Measurements from ENCODE around the gene DRP2.
"Not testable (repeated sequence)": the region's sequence is repeated elsewhere in the genome, so short reads cannot be mapped to it uniquely, and the experiment has no call there.

DRP2 gene
- 0 to 0.56 reads per million in 2 donors for total RNA-seq

GRCh38 chrX:101219116-101219863, at the start of gene DRP2:
Gene DRP2 (plus strand): TSS chrX:101219786. CDS start chrX:101231648, 11,862 bp downstream.
- DNase-seq, result no peak

- no peak for DNase-seq
Observed at GRCh38 chrX:101171883-101172400, 47.6 kb upstream of the DRP2 start.

GRCh38 chrX:101176439-101176838, 43.1 kb upstream of the DRP2 start:
- no peak for DNase-seq

GRCh38 chrX:101184876-101185275, 34.7 kb upstream of the DRP2 start:
- not testable (repeated sequence) for DNase-seq

DNA sequence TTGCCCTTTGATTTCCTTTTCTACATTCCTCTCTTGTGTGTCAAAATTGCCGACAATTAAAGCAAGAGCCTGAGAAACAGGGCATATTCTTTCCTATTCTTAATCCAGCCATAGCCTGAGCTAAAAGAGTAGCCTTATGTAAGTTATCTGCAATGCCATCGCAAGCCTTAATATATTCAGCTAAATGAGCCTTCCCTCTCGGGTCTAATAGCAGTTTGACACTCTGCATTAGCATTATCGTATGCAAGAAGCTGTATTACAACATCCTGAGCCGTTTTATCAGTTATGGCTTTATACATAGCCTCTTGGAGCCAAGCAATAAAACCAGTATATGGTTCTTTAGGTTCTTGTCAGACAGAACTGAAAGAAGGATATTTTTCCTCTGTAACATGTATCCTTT, 31.6 kb upstream of the DRP2 start:
- DNase-seq, result not testable (repeated sequence)

DNA sequence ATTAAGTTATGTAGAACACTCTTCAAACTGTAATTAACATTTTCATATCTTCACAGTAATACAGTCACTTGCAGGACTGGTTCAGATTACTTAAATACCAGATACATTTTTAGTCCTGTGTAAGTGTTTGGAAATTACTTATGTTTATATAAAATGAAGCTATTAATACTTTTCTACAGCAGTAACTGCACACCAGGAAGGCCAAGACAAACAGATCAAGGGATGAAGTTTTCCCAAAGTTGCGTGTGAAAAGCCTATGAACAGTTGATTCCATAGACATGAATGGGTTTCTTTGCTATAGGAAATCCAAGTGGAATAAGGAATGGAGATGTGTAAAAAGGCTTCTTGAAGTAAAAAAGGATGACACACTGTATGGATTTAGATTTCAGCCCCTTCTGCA, 28.9 kb upstream of the DRP2 start:
- DNase-seq, result no peak

DNA sequence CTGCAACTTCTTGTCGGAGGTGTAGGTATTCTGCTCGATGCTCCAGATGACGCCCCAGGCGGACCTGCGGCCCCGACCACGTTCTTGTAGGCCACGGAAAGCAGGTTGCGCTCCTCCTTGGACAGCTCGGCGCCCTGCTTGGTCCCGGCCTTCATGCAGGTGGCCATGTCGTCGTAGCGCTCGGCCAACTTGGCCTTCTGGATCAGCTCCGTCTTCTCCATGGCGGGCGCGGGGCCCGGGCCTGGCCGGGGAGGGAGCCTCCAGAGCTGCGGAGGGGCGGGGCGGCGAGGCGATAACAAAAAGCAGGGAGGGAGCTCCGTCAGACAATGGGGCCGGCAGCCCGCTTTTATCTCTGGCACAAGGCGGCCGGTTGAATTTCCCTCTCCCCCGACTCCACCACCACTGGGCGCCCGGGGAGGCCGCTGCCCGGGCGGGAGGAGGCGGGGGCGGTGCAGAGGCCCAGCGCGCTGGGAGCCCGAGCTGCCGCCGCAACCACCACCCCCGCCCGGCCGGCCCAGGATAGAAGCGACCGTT, 28.3 kb upstream of the DRP2 start:
- DNase-seq, result no peak

GRCh38 chrX:101195442-101196173, 24.0 kb upstream of the DRP2 start:
- DNase-seq, result no peak

- no peak for DNase-seq
Observed at GRCh38 chrX:101203761-101204351, 15.7 kb upstream of the DRP2 start.

DNA sequence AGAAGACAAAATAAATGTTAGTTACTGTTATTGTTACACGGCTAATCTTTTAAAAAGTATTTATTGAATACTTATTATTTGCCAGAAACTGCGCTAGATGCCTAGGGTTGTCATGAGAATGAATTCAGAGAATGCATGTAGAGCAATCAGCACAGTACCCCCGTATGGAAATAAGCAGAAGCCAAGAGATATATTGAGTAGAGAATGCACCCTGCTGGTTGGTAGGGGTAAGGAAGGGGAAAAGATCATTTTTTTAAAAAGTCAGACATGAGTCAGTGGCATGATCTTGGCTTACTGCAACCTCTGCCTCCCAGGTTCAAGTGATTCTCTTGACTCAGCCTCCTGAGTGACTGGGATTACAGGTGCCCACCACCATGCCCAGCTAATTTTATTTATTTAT, 13.1 kb upstream of the DRP2 start:
- no peak for DNase-seq

DNA sequence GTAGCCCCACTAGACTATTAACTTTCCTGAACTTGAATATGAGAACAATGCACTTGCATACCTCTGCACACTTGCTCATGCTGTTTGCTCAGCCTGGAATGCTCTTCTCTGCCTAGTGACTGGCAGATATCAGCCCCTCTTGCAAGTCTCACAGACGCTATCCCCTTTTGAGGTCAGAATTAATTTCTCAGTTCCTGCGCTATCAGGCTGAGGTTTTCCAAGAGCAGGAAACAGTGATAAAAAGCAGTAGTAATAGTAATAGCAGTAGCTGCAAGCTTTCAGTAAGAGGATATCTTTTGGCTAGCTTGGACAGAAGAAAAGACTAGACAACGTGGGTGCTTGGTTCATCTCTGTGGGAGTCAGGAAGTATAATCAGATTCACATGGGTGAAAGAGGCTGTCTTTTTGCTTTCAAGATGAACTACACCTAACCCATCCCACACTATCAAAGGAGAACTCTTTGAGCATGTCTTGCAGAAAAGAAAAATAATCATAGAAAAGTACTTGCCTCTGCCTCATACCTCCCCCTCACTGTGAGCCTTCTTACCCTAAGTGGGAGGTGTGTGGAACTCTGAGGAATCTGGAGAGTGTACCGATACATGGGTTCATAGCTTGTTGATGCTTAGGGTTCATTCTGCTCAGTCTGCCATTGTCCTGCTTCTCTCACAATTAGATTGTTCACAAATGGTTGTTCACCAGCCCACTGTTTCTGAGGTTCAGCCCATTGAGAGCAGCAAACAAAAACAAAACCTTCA, 11.3 kb upstream of the DRP2 start:
- DNase-seq, result no peak

- DNase-seq, result no peak
Observed at GRCh38 chrX:101210630-101211029, 9.0 kb upstream of the DRP2 start.

DNA sequence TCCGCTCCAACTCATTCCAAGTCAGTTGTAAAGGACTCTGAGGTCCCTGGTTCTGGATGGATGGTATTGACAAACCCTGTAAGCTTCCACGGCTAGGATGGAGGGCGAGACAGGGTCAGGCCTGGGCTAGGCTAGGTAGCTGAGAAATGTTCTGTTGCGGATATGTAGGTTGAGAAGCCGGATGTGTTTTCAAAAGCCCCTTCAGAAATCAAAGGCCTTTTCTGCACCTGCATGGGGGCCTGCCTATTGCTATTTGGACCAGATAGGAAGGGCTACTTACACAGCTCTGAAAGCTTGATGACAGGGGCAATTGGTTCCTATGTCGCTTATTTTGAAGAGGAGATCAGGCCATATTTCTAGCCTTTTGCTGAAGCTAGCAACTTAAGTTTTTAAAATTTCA, 1.9 kb upstream of the DRP2 start:
- DNase-seq, result no peak

DNA sequence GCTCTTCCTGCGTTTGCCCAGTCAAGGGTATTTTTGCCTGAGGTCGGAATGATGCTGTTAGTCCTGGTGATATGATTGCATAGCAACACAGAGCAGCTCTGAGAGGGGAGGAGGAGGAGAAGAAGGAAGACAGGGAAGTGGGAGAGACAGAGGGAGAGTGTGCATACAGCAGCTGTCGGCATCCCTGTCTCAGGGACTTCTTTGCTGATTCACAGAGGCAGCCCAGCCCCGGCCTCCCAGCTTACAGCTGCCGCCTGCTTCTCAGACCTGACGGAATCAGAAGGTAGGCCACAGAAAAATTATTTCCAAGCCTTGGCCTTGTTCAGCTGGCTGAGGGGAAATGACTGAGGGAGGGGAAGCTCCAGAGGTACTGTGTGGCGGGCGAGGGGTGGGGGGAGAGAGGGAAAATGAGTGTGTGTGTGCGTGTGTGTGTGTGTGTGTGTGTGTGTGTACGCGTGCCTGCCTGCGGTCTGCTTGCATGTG, 319 bp downstream of the DRP2 start:
- DNase-seq, result no peak

- no peak for DNase-seq
Observed at GRCh38 chrX:101220662-101221260, 1.2 kb downstream of the DRP2 start.

- DNase-seq, result no peak
Observed at GRCh38 chrX:101223226-101223625, 3.6 kb downstream of the DRP2 start.

DNA sequence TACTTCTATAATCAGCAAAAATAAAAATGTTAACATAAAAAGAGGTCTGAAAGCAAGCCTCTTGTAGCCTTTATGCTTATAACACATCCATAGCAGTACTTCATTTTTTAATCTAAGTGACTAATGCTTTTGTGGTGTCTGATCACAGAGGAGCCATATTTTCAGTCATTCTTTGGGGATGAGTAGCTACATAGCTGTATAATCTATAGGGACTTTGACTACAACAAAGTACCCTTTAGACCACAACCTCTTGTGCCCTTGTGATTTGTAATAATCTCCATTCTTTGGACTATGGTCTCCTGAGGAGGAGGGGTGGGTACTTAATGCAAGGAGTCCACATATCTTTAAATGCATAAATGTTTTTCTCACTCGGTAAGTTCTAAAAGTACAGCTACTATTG, 9.6 kb downstream of the DRP2 start:
- DNase-seq, result no peak

- DNase-seq, result no peak
Observed at GRCh38 chrX:101230636-101231035, 11.1 kb downstream of the DRP2 start.

DNA sequence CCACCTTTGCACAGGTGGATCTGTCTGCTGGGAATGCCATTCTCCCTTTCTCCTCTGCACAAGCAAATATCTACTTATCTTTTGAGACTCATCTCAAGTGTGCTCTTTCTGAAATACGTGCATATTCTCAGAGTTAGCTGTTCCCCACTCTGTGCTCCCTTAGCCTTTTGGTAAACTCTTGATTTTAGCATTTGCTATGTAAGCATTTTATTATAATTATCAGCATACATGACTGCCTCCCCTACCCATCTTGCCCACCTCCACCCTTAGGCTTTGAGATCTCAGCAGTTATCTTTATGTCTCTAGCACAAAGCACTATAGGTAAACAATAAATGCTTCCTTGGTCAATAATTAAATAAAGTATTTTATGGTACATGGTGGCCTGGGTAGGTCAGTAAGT, 11.5 kb downstream of the DRP2 start:
- no peak for DNase-seq

- no peak for DNase-seq
Observed at GRCh38 chrX:101232316-101232715, 12.7 kb downstream of the DRP2 start.

DNA sequence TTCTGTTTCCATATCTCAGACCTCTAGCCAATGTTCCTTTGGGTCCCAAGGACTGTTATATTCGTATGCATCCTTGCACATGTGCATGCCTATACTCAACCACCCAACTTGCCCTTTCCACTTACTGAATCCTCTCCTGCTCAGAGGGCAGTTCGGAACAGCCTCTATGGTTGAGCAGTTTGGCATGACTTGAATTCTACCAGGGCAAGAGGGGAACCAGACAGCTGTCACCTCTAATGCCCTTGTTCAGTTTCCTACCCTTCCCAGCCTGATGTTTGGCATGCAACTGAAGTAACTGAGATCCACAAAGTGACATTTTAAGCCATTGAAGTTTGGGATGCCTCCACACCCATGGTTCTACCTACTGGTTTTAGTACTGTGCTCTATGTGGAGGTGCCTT, 17.5 kb downstream of the DRP2 start:
- DNase-seq, result no peak

- DNase-seq, result no peak
Observed at GRCh38 chrX:101241531-101241930, 21.9 kb downstream of the DRP2 start.
